Astrocyte of the hippocampus (primary cell): ENCODE measurements around the gene MKS1.
A peak's percentile ranks its signal among the peaks of the same experiment; 100 is the strongest.

ENCODE experiments used
- DNase-seq: peaks from one replicate; pipeline ENCODE4 v3.0.0; 2011; ENCODE audit warnings: low read depth, low spot score

MKS1 gene

GRCh38 chr17:58200024-58200633, 18.9 kb downstream of the MKS1 start:
- DNase-seq, result peak; percentile 49

- DNase-seq, result no peak
These were observed 22.4 kb downstream of the MKS1 start for GRCh38 chr17:58196610-58197009.

DNA sequence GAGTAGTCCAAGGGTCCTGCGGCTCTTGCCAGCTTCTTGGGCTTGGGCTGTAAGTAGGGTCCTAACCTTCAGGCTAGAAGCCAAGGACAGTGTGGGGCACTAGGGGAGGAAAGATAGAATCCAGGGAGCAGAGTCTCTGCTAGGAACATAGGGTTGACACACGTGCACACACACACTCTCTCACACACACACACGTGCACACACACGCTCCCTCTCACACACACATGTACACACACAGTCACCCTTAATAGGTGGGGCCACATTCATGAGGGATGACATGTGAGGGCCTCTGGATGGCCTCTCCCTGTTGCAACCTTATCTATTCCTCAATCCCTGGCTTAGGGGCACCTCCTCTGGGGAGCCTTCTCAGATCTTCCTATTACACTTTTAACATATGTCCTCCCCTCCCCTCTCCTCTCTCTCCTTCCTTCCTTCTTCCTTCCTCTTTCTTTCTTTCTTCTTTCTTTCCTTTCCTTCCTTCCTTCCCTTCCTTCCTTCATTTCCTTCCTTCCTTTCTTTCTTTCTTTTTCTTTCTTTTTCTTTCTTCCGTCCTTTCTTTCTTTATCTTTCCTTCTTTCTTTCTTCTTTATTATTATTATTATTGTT, 23.4 kb downstream of the MKS1 start:
- no peak for DNase-seq

- DNase-seq, result no peak
These were observed 25.3 kb downstream of the MKS1 start for GRCh38 chr17:58193641-58194255.

GRCh38 chr17:58192612-58193011, 26.4 kb downstream of the MKS1 start, which contains the start of gene EPX:
Gene EPX, plus strand, starts transcription at chr17:58192726. Its CDS starts 121 bp downstream, at chr17:58192847.
- no peak for DNase-seq

DNA sequence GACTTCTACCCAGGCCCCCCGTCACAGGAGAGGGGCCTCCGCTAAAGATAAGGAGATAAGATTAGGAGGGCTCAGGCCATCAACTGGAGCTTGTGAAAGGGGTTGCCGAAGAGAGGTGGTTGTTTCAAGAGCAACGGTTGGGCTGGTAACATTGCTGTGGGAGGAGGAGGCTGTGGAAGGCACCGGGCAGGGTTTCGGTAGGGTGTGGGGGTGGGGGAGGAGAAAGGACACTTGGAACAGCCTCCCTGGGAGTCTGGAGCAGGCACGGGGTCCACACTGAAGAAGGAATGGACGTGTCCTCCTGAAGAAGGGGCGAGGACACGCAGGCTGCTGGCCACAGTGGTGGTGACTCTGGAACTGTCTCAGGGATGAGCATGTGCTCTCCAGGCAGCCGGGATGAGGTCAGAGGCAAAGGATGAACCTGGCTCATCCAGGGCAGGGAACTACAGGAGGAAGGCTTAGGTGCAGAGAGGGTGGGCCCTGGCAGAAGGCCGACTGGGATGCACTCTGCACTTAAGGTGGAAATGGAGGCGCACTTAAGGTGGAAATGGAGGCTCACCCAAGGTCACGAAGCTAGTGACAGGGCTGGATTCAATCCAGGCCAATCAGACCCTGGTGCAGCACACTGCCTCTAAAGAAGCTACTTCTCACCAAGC, 27.7 kb downstream of the MKS1 start:
- DNase-seq, result no peak

GRCh38 chr17:58189436-58190146, 29.5 kb downstream of the MKS1 start:
- peak; percentile 95 for DNase-seq

DNA sequence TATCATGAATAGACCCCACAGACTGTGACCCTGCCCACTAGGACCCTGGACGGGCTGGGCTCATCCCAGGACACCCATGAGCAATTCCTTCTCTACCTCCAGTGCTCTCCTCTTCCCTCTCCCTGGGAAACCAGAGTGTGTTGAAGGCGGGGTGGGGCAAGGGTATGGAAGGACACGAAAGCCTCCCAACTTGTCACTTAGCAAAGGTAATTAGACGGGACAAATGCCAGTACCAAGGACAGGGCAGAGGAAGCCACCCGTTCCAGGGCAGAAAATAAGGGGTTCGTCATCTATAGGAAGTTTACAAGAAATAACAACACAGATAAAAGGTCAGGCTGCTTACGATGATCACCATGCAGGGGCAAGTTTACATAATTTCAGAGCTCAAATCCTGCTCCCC, 31.4 kb downstream of the MKS1 start:
- no peak for DNase-seq

- no peak for DNase-seq
These were observed 32.0 kb downstream of the MKS1 start for GRCh38 chr17:58187063-58187462.

DNA sequence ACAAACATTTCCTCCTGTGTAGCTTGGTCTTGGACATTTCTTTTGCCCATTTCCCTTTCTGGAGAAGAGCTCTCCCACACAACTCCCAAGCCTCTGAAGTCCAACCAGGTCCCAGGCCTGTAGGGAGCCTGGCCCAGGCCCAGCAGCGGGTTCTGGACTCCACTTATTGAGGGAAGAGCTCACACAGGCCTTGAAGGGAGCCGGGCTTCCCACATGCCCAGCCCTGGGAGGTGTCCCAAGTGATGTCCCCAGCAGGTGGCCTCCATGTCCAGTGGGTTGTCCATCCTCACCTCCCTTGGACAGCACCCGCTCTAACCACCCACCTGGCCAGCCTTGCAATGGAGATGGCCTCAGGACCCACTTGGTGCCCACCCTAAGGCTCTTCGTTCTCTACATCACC, 32.5 kb downstream of the MKS1 start:
- DNase-seq, result no peak

DNA sequence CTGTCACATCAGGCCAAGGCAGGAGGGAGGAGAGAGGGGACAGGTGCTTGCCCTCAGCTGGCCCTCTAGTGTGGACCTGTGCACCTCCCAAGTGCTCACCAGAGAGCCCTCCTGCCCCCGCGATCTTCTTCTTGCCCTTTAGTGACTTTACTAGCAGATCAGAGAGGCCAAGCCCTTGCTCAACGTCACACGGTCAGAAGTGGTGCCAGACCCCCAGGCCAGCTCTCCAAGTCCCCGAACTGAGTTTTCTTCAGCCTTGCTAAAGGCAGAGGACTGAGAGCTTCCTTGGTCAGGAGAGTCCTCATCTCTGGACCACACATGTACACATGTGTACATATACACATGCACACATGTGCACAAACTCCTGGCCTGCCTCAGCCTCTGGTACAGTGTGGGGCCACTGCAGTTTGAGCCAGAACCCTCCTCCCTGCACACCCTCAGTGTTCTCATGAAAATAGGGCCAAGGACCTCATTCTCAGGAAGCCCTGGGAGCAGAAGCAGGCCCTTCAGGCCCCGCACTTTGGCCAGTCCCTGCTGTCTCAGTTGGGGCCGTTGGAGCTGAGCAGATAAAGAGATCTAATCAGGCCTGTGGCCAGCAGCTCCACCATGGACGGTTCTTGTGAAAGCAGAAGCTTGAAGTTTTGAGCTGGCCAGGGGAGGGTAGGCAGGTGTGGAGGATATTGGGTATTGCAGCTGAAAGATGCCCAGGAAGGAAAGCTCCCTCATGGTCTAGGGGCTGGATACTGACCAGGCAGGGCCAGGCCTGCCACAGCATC, 33.9 kb downstream of the MKS1 start:
- no peak for DNase-seq

GRCh38 chr17:58184308-58184985, 34.6 kb downstream of the MKS1 start:
- DNase-seq, result peak; percentile 64

GRCh38 chr17:58183514-58183913, 35.5 kb downstream of the MKS1 start:
- DNase-seq, result no peak

- no peak for DNase-seq
These were observed 37.3 kb downstream of the MKS1 start for GRCh38 chr17:58181796-58182195.

- peak; percentile 46 for DNase-seq
These were observed 42.9 kb downstream of the MKS1 start for GRCh38 chr17:58176200-58176599.

GRCh38 chr17:58174871-58175270, 44.2 kb downstream of the MKS1 start:
- no peak for DNase-seq

DNA sequence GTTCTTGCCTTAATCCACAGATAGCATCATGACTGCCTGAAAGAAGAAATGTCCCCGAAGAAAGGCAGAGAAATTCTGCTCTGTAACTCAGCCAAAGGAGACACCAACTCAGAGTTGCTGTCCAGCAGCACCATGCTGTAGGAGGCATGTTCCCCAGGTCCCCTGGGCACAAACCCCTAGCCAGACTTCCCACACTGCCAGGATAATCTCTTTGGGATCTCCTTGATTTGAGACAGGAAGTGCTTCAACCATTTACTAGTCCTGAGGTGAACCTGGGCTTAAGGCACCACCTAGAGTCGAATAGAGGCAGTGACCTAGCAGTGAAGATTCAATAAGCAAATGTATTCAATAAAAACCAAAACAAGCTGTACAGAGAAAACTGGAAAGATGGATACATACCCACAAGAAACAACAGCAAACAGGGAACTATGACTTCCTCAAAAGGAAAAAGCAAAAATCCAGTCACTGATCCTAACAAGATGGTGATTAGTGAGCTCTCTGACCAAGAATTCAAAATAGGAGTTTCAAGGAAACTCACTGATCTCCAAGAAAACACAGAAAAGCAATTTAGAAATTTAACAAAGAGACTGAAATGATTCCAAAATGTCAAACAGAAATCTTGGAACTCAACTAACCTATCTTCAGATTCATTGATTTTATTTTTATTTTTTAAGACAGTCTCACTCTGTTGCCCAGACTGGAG, 46.5 kb downstream of the MKS1 start:
- peak; percentile 5 for DNase-seq

GRCh38 chr17:58170622-58171021, 48.4 kb downstream of the MKS1 start:
- DNase-seq, result no peak

DNA sequence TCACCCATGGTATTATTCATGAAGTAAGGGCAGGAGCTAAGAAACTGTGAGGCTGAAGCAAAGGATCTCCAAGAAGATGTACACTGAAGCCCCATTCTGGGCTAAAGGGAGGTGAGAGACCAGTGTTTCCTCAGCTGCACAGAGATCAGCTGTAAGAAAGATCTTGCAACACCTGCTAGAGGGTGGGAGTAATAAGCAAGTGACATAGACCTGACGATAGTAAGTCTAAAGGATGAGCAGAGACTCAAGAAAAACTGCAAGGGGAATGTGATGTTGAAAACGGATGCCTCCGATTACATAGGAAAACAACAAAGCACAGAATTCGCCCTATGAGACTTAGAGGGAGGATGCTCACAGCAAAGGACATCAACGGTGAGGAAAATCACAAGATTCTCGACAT, 52.4 kb downstream of the MKS1 start, which contains the start of gene OR4D2:
Gene OR4D2, plus strand, starts transcription at position 301 of the 400 bp plus-strand sequence. CDS start 2,674 bp downstream, outside the sequence.
- no peak for DNase-seq

- no peak for DNase-seq
These were observed 53.1 kb downstream of the MKS1 start for GRCh38 chr17:58165981-58166380.
